NT2/D1 (cell line): Measurements from ENCODE around the gene ACER1.

Experiments
- DNase-seq: peaks from one replicate; pipeline ENCODE4 v3.0.0-alpha.2; 2011; ENCODE audit warnings: low read depth, low spot score
- H3K27me3 ChIP-seq: 2 replicates; pipeline ENCODE4 v1.6.0; 2011; ENCODE audit warnings: mild to moderate bottlenecking; ENCODE audit not compliant: insufficient read length, insufficient read depth
- H3K36me3 ChIP-seq: 2 replicates; pipeline ENCODE4 v1.6.1; 2011; ENCODE audit warnings: mild to moderate bottlenecking, low read length, mixed read lengths; ENCODE audit not compliant: insufficient read depth, insufficient read length
- H3K4me1 ChIP-seq: 2 replicates; pipeline ENCODE4 v1.5.1; 2011; ENCODE audit not compliant: insufficient read depth, insufficient read length
- H3K4me3 ChIP-seq: 2 replicates; pipeline ENCODE4 v1.5.1; 2011; ENCODE audit warnings: low read depth; ENCODE audit not compliant: insufficient read length
- H3K9ac ChIP-seq: 2 replicates; pipeline ENCODE4 v1.6.0; 2011; ENCODE audit warnings: low read depth; ENCODE audit not compliant: insufficient read length
- H3K9me3 ChIP-seq: 2 replicates; pipeline ENCODE4 v1.5.1; 2011; ENCODE audit warnings: mild to moderate bottlenecking, low read length; ENCODE audit not compliant: insufficient read depth
- SUZ12 ChIP-seq: IDR thresholded peaks from 2 replicates; pipeline ENCODE4 v1.6.1; 2011; ENCODE audit not compliant: insufficient read length, insufficient read depth; ENCODE audit errors: extremely low read depth
- YY1 ChIP-seq: IDR thresholded peaks from 2 replicates; pipeline ENCODE4 v1.6.1; 2011; ENCODE audit not compliant: insufficient read length, insufficient read depth
- ZNF274 ChIP-seq: IDR thresholded peaks from 2 replicates; pipeline ENCODE4 v1.6.1; 2011; ENCODE audit warnings: mild to moderate bottlenecking, low read depth, low read length

Gene ACER1

DNA sequence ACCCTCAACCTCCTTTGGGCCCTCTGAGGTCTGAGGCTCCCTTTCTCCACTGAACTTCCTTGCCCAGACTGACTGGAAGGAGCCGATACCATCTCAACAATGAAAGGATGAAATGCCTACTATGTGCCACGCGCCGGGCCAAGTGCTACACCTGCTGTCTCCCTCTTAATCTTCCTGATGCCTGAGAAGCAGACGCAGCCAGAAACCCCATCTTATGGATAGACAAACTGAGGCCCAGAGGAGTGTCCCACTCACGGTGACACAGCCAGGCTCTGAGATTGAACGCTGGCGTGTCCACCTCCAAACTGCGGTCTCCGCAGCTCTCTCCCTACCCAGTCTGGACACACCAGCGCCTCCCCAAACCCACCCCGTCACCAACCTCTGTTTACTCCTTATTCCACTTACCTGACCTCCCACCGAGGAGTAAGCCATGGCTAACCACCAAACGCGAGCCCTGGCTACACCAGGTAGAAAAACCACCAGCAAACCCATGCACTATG is 74.5 kb downstream of the ACER1 start:
- no peak for DNase-seq
- H3K36me3 ChIP-seq = peaks cover 83% of the 10 kb centered on the region
- no peaks in the 10 kb centered on the region for H3K27me3 ChIP-seq
- TF ChIP-seq ZNF274 (no peak), SUZ12 (no peak), YY1 (no peak)
- H3K4me1 ChIP-seq = peaks cover 9% of the 10 kb centered on the region
- no peak overlapping the region for H3K9ac ChIP-seq
- no peaks in the 10 kb centered on the region for H3K9me3 ChIP-seq
- H3K4me3 ChIP-seq = no peak overlapping the region
